ENCODE results near the gene CSMD2.
"Not testable (repeated sequence)": the region's sequence is repeated elsewhere in the genome, so short reads cannot be mapped to it uniquely, and the experiment has no call there.

Gene CSMD2

GRCh38 chr1:34055818-34056217 is 109.2 kb downstream of the CSMD2 start:
- DNase-seq (ENCODE audit: low spot score) = no peak
- FAIRE-seq = no peak

GRCh38 chr1:34054920-34055319 is 110.1 kb downstream of the CSMD2 start:
- DNase-seq (ENCODE audit: low spot score) = no peak
- FAIRE-seq = no peak

GRCh38 chr1:34053660-34054059 is 111.4 kb downstream of the CSMD2 start:
- FAIRE-seq (no peak), DNase-seq (ENCODE audit: low spot score) (no peak)

- no peak for DNase-seq (ENCODE audit: low spot score)
- no peak for FAIRE-seq
Measured at GRCh38 chr1:34052565-34052964, 112.5 kb downstream of the CSMD2 start.

GRCh38 chr1:34050709-34051485 is 114.1 kb downstream of the CSMD2 start:
- FAIRE-seq = no peak

GRCh38 chr1:34049994-34050393 is 115.0 kb downstream of the CSMD2 start:
- FAIRE-seq = no peak
- DNase-seq (ENCODE audit: low spot score) = no peak

More at GRCh38 chr1:34050709-34051485, 114.1 kb downstream of the CSMD2 start:
- no peak for DNase-seq (ENCODE audit: low spot score)

GRCh38 chr1:34049477-34049876 is 115.6 kb downstream of the CSMD2 start:
- FAIRE-seq = no peak
- DNase-seq (ENCODE audit: low spot score) = no peak

- FAIRE-seq = no peak
Measured at GRCh38 chr1:34037856-34038255, 127.2 kb downstream of the CSMD2 start.

GRCh38 chr1:34037109-34037508 is 127.9 kb downstream of the CSMD2 start:
- FAIRE-seq (no peak), DNase-seq (ENCODE audit: low spot score) (no peak)

More at GRCh38 chr1:34037856-34038255, 127.2 kb downstream of the CSMD2 start:
- DNase-seq (ENCODE audit: low spot score) = no peak

- no peak for DNase-seq (ENCODE audit: low spot score)
- FAIRE-seq = no peak
Measured at GRCh38 chr1:34034036-34034435, 131.0 kb downstream of the CSMD2 start.

- DNase-seq (ENCODE audit: low spot score) (no peak), FAIRE-seq (no peak)
Measured at GRCh38 chr1:34029954-34030353, 135.1 kb downstream of the CSMD2 start.

- DNase-seq (ENCODE audit: low spot score) (no peak), FAIRE-seq (no peak)
Measured at GRCh38 chr1:34029515-34029914, 135.5 kb downstream of the CSMD2 start.

GRCh38 chr1:34028381-34029055 is 136.5 kb downstream of the CSMD2 start:
- no peak for FAIRE-seq
- no peak for DNase-seq (ENCODE audit: low spot score)

GRCh38 chr1:34025675-34026074 is 139.4 kb downstream of the CSMD2 start:
- DNase-seq (ENCODE audit: low spot score) = no peak
- no peak for FAIRE-seq

GRCh38 chr1:34024485-34024884 is 140.5 kb downstream of the CSMD2 start:
- FAIRE-seq = no peak
- no peak for DNase-seq (ENCODE audit: low spot score)

- FAIRE-seq (no peak), DNase-seq (ENCODE audit: low spot score) (no peak)
Measured at GRCh38 chr1:34019741-34020552, 145.1 kb downstream of the CSMD2 start.

- no peak for DNase-seq (ENCODE audit: low spot score)
- FAIRE-seq = no peak
Measured at GRCh38 chr1:34018285-34018684, 146.7 kb downstream of the CSMD2 start.

- not testable (repeated sequence) for DNase-seq (ENCODE audit: low spot score); FAIRE-seq
Measured at GRCh38 chr1:34016281-34016680, 148.7 kb downstream of the CSMD2 start.

- DNase-seq (ENCODE audit: low spot score) (no peak), FAIRE-seq (no peak)
Measured at GRCh38 chr1:34013958-34014737, 150.9 kb downstream of the CSMD2 start.

GRCh38 chr1:34013136-34013535 is 151.9 kb downstream of the CSMD2 start:
- no peak for FAIRE-seq
- DNase-seq (ENCODE audit: low spot score) = no peak

- FAIRE-seq = no peak
- DNase-seq (ENCODE audit: low spot score) = peak; percentile 40
Measured at GRCh38 chr1:34009340-34009985, 155.6 kb downstream of the CSMD2 start.
